ENCODE measurements around the gene ICA1L. TPM values are rescaled to one million over a fixed set of nuclear protein-coding genes. Genes with fewer than 3 reads are reported as not detected.
A peak's percentile ranks its signal among the peaks of the same experiment; 100 is the strongest.

ICA1L gene
- 1.8 and 1.9 TPM in 2 replicates for total RNA-seq (2012; rRNA removed)
- 1.7 and 1.8 TPM in 2 replicates for polyA plus RNA-seq (2012; rRNA removed)
- 0.34 and 0.48 TPM in 2 replicates for polyA plus RNA-seq (2012; cell fraction: cytosol; rRNA removed)
- 1.6 and 9.3 TPM in 2 replicates for polyA plus RNA-seq (2012; cell fraction: nucleus; rRNA removed; ENCODE audit: low replicate concordance)
- Bru-seq, nascent RNA = percentile 53 among the genes with signal in this experiment
- BruChase-seq, experiment 1, labeled RNA remaining after a 6-hour chase = percentile 70 among the genes with signal in this experiment
- percentile 70 among the genes with signal in this experiment for BruChase-seq, experiment 2, labeled RNA remaining after a 2-hour chase
- long read RNA-seq, partial matches to known transcripts = 2 of 11 reads
- long read RNA-seq, other reads (novel, unspliced or antisense) = 6 of 11 reads

DNA sequence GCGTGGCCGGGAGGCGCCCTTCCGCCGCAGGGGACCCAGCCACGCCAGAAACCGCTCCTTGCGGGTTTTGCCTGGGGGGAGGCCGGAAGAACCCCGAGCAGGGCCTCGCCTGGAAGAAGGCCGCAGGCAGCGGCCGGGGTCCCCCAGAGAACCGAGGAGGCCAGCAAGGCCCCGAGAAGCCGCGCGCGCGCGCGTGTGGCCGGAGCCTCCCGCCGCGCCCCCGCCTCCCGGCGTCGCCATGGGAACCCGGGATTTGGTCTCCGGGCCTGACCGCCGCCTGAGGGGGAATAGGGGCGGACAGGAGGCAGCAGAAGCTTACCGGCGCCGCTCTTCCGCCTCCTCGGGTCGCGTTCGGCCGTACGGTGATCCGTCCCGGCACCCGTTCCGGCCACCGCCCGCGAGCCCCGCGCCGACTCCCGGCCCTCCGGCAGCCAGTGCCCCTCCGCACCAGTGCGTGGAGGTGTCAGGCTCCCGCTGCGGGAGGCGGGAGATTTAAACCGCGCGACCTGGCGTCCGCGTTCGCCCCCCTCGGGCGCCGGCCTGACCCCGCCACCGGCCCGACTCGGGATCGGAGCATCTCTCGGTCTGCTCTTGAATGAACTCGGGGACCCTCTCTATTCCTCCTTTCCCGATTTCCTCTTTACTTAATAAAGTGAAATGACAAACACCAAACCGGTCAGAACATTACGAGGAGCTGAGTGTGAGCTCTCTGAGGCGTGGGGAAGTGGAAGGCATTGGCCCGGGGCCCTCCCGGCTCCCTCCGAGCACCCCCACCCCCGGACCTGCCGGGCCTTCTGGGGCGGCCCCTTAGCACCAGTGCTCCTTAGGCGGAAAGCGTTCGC, at the start of gene ICA1L:
Gene ICA1L, minus strand, starts transcription at position 467 of the 842 bp plus-strand sequence. CDS start 42,757 bp downstream, outside the sequence.
- dilution Hi-C loops (cut with HindIII; ENCODE audit: low sequenced_read_pairs, unreplicated experiment) (no loop called here), intact Hi-C loops (cut with micrococcal nuclease) (loop anchor here (1.0 to 5.0 kb wide), 3 partner anchors 237 to 299 kb away; partner anchors contain the start of gene FAM117B), in situ Hi-C loops (cut with MboI; ENCODE audit: low sequenced_read_pairs) (loop anchor here (10.0 kb wide), 1 partner anchor 277 kb away; no protein-coding TSS in a partner anchor)
- Histone ChIP-seq H3K27me3 (ENCODE audit: control insufficient read depth, insufficient read depth, low read length) (no peaks in the 10 kb centered on the region), H2BK120ac (ENCODE audit: low read depth, low read length) (no peak within 1 kb of the TSS; the same call in 1 of the 2 replicates), H3K23ac (ENCODE audit: low read depth, low read length) (peak within 1 kb of the TSS; percentile 70; the same call in 1 of the 2 replicates), H4K91ac (ENCODE audit: insufficient read depth, low read depth, low read length) (peak within 1 kb of the TSS; percentile 21; the same call in 1 of the 2 replicates), H3K4me2 (ENCODE audit: low read depth, low read length) (peak within 1 kb of the TSS; percentile 96), H2BK5ac (ENCODE audit: low read depth, low read length, poor library complexity, severe bottlenecking) (peak within 1 kb of the TSS; percentile 7), H2BK15ac (ENCODE audit: low read depth, low read length) (no peak within 1 kb of the TSS), H3K9me3 (ENCODE audit: control insufficient read depth, insufficient read depth, low read length) (no peaks in the 10 kb centered on the region), H3K56ac (ENCODE audit: extremely low read depth, insufficient read depth, low read length) (no peak within 1 kb of the TSS), H3K4me1 (ENCODE audit: control insufficient read depth, insufficient read depth, low read length) (no peaks in the 10 kb centered on the region), H3K9me1 (ENCODE audit: insufficient read depth, low read length) (no peaks in the 10 kb centered on the region), H2BK20ac (ENCODE audit: low read depth, low read length) (no peak within 1 kb of the TSS), H3K9ac (ENCODE audit: low read depth, low read length) (peak within 1 kb of the TSS; percentile 51), H2AK9ac (replicated peaks; ENCODE audit: low read depth, low read length, poor library complexity) (peak within 1 kb of the TSS; percentile 73), H3K36me3 (ENCODE audit: control insufficient read depth, insufficient read depth, low read length) (no peaks in the 10 kb centered on the region), H3K4me3 (ENCODE audit: insufficient read depth, low read depth, low read length) (peak within 1 kb of the TSS; percentile 91), H3K14ac (replicated peaks; ENCODE audit: low read depth, low read length) (peak within 1 kb of the TSS; percentile 69; the same call in 1 of the 2 replicates), H4K8ac (ENCODE audit: low read depth in 2 of 2, low read length in 2 of 2) (peak within 1 kb of the TSS; percentile 22 to 40; a peak in 1 of 4 replicates), H2AFZ (replicated peaks; ENCODE audit: low read length, poor library complexity) (peak within 1 kb of the TSS; percentile 97), H4K5ac (ENCODE audit: low read depth, low read length) (no peak within 1 kb of the TSS), H3K4ac (ENCODE audit: low read depth, low read length) (0 out of 2 replicates have a peak within 1 kb of the TSS, but pooled peaks have one; percentile 4), H4K20me1 (ENCODE audit: insufficient read depth, low read length) (no peaks in the 10 kb centered on the region), H2AK5ac (ENCODE audit: low read depth, low read length) (no peak within 1 kb of the TSS), H3K18ac (ENCODE audit: low read depth, low read length) (no peak within 1 kb of the TSS), H3K27ac (ENCODE audit: insufficient read depth, low read length) (peak within 1 kb of the TSS; percentile 39), H3K79me1 (ENCODE audit: low read depth in 1 of 2, low read length in 2 of 2) (no peaks in the 10 kb centered on the region)
- BruUV-seq (replicated peaks) = no TSS peak
- TF ChIP-seq, protein P1, sequence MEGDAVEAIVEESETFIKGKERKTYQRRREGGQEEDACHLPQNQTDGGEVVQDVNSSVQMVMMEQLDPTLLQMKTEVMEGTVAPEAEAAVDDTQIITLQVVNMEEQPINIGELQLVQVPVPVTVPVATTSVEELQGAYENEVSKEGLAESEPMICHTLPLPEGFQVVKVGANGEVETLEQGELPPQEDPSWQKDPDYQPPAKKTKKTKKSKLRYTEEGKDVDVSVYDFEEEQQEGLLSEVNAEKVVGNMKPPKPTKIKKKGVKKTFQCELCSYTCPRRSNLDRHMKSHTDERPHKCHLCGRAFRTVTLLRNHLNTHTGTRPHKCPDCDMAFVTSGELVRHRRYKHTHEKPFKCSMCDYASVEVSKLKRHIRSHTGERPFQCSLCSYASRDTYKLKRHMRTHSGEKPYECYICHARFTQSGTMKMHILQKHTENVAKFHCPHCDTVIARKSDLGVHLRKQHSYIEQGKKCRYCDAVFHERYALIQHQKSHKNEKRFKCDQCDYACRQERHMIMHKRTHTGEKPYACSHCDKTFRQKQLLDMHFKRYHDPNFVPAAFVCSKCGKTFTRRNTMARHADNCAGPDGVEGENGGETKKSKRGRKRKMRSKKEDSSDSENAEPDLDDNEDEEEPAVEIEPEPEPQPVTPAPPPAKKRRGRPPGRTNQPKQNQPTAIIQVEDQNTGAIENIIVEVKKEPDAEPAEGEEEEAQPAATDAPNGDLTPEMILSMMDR (conservative IDR thresholded peaks at IDR 0.05; ENCODE audit: low read depth, low read length) = peak; percentile 8; the same call in 1 of the 2 replicates
- peak; percentile 75 for TF ChIP-seq MXI1 (IDR thresholded peaks at IDR 0.05; ENCODE audit: borderline replicate concordance, low read depth, low read length)
- no peak for TF ChIP-seq POLR2A (IDR thresholded peaks at IDR 0.05; ENCODE audit: low read depth, low read length)
- DNase-seq = peak; percentile 49
- ChIA-PET CTCF (interaction anchor here (1.5 kb wide), 2 partner anchors 282 to 283 kb away, joined by 4 to 6 read pairs; no protein-coding TSS in a partner anchor), POLR2A (ENCODE audit: unreplicated experiment) (interaction anchor here (0.6 kb wide), 1 partner anchor 32 kb away, joined by 15 read pairs; no protein-coding TSS in a partner anchor)
- ATAC-seq (ENCODE audit: low read depth) = peak; percentile 89
- 1% methylated on average over 54 of the region's 93 CpGs; no CpG with 5 or more reads in 1 of the 2 experiments for WGBS, 2 experiments (ENCODE audit: extremely low coverage in 2 of 2, insufficient read length in 1 of 2)

Data from IMR-90 (cell line).